ENCODE measurements around the gene FRY.

DNA sequence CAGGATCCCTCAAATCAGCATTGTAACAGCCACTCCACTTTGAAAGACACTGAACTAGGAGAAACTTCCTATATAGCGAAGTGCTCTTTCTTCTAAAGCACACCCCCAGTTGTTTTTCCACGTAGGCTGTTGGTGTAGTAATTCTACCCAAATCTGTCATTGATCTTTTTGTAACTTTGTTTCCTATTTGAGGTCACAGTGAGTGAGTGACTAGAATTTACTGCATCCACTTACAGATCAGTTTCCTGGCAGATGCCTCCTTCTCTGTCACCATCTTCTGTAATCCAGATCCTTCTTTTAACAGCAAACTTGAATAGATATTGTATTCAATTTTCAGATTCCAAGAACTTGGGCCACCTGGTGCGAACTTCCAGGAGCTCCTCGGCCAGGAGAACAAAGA is 268.3 kb downstream of the FRY start:
- no peak for TF ChIP-seq FOXA3 (CRISPR knock-in tag; IDR thresholded peaks at IDR 0.05)
- TF ChIP-seq ZNF589 (CRISPR knock-in tag; conservative IDR thresholded peaks at IDR 0.05): no peak
- no peak for TF ChIP-seq NFKBIZ (CRISPR knock-in tag; IDR thresholded peaks at IDR 0.05)
- no peak for TF ChIP-seq RARG (CRISPR knock-in tag; IDR thresholded peaks at IDR 0.05; ENCODE audit: low read depth)
- no peak for TF ChIP-seq PTBP1 (IDR thresholded peaks at IDR 0.05; ENCODE audit: low read depth, low read length, poor library complexity, severe bottlenecking)
- TF ChIP-seq GLI4 (CRISPR knock-in tag; IDR thresholded peaks at IDR 0.05; ENCODE audit: borderline replicate concordance): no peak
- TF ChIP-seq LCORL (IDR thresholded peaks at IDR 0.05): no peak
- no peak for TF ChIP-seq LCORL (CRISPR knock-in tag; IDR thresholded peaks at IDR 0.05)
- no peak for TF ChIP-seq MIER3 (CRISPR knock-in tag; IDR thresholded peaks at IDR 0.05; ENCODE audit: borderline replicate concordance)
- TF ChIP-seq, protein P1, sequence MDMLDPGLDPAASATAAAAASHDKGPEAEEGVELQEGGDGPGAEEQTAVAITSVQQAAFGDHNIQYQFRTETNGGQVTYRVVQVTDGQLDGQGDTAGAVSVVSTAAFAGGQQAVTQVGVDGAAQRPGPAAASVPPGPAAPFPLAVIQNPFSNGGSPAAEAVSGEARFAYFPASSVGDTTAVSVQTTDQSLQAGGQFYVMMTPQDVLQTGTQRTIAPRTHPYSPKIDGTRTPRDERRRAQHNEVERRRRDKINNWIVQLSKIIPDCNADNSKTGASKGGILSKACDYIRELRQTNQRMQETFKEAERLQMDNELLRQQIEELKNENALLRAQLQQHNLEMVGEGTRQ (IDR thresholded peaks at IDR 0.05; ENCODE audit: low read depth, low read length): no peak
- TF ChIP-seq, protein P1 (CRISPR knock-in tag; IDR thresholded peaks at IDR 0.05; ENCODE audit: borderline replicate concordance): no peak
- TF ChIP-seq, protein P2, sequence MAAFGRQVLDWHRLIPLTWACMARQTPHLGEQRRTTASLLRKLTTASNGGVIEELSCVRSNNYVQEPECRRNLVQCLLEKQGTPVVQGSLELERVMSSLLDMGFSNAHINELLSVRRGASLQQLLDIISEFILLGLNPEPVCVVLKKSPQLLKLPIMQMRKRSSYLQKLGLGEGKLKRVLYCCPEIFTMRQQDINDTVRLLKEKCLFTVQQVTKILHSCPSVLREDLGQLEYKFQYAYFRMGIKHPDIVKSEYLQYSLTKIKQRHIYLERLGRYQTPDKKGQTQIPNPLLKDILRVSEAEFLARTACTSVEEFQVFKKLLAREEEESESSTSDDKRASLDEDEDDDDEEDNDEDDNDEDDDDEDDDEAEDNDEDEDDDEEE (CRISPR knock-in tag; IDR thresholded peaks at IDR 0.05): no peak
- TF ChIP-seq, protein P3, sequence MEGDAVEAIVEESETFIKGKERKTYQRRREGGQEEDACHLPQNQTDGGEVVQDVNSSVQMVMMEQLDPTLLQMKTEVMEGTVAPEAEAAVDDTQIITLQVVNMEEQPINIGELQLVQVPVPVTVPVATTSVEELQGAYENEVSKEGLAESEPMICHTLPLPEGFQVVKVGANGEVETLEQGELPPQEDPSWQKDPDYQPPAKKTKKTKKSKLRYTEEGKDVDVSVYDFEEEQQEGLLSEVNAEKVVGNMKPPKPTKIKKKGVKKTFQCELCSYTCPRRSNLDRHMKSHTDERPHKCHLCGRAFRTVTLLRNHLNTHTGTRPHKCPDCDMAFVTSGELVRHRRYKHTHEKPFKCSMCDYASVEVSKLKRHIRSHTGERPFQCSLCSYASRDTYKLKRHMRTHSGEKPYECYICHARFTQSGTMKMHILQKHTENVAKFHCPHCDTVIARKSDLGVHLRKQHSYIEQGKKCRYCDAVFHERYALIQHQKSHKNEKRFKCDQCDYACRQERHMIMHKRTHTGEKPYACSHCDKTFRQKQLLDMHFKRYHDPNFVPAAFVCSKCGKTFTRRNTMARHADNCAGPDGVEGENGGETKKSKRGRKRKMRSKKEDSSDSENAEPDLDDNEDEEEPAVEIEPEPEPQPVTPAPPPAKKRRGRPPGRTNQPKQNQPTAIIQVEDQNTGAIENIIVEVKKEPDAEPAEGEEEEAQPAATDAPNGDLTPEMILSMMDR (CRISPR knock-in tag; IDR thresholded peaks at IDR 0.05): no peak
- TF ChIP-seq ERF (CRISPR knock-in tag; IDR thresholded peaks at IDR 0.05): no peak
- TF ChIP-seq IKZF1 (IDR thresholded peaks at IDR 0.05): no peak
- TF ChIP-seq NR2F1 (CRISPR knock-in tag; IDR thresholded peaks at IDR 0.05): no peak

Data from HepG2 (cell line).